ENCODE results near the gene TPRKB.
A peak's percentile ranks its signal among the peaks of the same experiment; 100 is the strongest.
"Not testable (repeated sequence)": the region's sequence is repeated elsewhere in the genome, so short reads cannot be mapped to it uniquely, and the experiment has no call there.

TPRKB gene

DNA sequence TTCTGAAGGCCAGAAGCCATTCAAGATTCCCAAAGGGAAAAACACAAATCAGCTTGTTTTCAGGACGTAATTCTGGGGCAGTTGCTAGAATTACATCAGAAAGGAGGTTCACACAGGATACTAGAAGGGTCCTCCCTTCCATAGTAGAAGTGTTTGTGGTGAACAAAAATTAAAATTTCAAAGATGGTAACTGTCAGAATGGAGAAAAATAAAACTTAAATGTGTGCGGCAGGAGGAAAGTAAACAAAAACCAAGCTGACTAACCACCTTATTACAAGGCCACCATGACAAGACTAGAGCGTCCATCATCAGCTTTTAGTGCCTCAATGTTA is 9.7 kb upstream of the TPRKB start:
- in situ Hi-C loops (cut with HindIII; ENCODE audit: low pct_ligation_motif_present, low pct_unique_long_range_greater_than_20kb, low sequenced_read_pairs) = no loop called here
- DNase-seq = no peak

DNA sequence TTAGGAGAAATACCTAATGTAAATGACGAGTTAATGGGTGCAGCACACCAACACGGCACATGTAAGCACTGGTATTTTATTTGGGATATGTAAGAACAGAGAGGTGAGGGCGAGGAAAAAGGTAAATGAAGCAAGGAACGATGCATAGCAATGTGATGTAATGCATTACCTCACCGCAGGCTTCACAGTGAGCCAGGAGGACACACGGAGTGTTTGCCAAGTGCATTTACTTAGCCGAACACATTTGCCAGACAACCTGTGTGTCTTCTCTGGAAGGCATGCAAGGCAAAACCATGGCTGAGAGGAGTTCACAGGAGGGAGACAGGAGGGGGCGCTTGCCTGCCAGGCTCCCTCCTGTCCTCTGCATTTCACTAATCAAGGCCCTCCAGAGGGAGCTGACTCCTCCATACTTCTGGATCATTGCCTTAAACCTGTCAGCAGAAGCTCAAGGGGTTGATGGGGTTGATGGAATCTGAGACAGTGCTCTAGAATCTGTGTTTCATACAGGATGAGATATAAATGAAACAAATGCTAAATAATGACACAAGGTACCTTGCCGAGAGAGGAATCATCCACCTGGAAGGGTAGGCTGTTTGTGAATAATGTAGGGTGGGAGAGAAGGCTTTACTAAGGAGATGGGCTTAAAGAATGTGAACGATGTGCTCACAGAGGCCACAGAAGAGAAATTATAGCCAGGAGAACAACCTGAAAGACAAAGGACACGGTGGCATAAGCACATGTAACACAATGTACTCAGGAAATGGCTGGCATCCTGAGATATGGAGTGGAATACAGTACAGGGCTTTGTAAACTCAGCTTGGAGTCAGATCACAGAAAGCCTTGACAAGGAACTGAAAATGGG is 9.1 kb upstream of the TPRKB start:
- no peak for DNase-seq
- in situ Hi-C loops (cut with HindIII; ENCODE audit: low pct_ligation_motif_present, low pct_unique_long_range_greater_than_20kb, low sequenced_read_pairs) = no loop called here

DNA sequence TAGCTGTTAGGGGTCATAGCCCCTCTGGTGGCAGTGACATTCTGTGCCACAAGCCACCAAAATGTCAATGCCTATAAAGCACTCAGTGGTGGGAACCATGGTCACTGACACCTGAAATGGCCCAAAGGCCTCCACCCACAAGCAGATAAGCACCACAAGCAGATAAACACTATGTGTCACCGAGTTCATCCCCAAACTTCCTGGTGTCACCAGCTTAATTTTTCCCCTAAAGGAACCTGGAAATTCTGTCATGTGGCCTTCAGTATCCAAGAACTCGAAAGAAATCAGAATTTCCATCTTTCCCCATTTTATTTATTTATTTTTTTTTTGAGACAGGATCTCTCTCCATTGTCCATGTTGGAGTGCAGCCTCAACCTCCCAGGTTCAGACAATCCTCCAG is 3.6 kb upstream of the TPRKB start:
- DNase-seq = no peak
- in situ Hi-C loops (cut with HindIII; ENCODE audit: low pct_ligation_motif_present, low pct_unique_long_range_greater_than_20kb, low sequenced_read_pairs) = no loop called here

DNA sequence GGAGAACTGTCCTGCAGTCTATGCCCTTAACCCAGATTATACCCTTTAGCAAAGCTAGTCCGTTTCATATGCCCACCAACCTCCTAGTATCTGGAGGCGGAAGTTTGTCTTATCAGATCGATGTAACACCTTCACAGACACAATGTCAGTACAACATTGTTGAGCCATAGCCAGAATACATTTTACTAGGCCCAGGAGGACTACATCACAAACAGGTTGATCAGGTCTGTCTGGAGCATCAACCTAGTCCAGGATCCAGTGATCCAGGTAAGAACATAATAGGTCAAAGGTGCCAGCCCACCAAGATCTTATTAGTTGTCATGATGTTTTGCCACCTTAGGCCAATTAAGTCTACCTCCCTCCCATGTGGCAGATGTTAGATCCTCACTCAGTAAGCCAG is 2.0 kb upstream of the TPRKB start:
- DNase-seq = no peak
- in situ Hi-C loops (cut with HindIII; ENCODE audit: low pct_ligation_motif_present, low pct_unique_long_range_greater_than_20kb, low sequenced_read_pairs) = no loop called here

DNA sequence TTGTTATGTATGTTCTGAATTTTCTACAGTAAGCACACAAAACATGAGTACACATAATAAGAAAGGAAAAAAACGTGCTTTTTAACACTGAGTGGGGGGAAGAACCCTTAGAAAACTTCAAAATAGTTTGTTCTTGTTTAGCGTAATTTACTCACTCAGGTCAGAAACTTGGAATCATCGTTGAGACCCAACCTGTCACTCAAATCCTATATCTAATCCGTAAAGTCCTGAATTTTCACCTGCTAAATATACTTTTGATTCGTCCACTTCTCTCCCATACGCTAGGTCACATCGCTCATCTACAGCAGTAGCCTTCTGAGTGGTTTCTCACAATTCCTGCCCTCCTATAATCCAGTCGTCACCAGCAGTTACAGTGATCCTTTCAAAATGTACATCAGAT is 767 bp downstream of the TPRKB start:
- in situ Hi-C loops (cut with HindIII; ENCODE audit: low pct_ligation_motif_present, low pct_unique_long_range_greater_than_20kb, low sequenced_read_pairs) = no loop called here
- peak; percentile 29 for DNase-seq

DNA sequence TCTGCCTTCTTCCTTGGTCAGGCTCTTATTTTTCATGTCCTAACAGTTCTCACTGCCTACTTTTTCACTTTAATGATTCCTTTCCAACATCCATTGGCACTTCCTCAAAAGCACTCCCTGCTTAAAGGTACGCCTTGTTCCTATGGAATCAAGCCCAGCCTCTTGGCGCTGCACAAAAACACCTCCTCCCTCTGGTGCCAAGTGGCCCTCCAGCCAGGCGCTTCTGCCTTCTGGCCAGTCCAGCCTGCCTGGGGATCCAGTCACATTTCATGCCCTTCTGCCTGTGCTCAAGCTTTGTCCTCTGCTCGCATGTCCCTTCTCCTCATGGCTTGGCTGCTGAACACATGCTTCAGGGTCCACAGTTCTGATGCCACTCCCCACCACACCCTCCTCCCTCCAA is 6.3 kb downstream of the TPRKB start:
- DNase-seq = no peak
- in situ Hi-C loops (cut with HindIII; ENCODE audit: low pct_ligation_motif_present, low pct_unique_long_range_greater_than_20kb, low sequenced_read_pairs) = no loop called here

DNA sequence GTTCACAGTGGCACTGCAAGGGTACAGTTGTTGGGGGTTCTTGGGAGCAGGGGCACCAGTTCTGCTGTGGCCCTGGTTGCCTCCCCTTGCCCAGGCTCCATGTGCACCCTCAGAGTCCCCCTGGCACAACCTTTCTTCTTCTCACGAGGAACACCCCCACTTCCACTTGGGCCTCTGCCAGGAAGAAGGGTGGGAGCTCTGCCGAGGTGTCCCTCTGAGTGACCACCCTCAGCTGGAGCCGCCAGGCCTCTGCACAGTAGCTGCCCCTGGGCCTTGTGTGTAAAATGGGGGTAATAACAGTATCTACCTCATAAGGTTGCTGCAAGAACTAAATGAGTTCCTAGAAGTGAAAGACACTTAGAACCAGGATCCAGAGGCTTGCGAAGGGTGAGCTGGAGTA is 8.4 kb downstream of the TPRKB start:
- DNase-seq = no peak
- in situ Hi-C loops (cut with HindIII; ENCODE audit: low pct_ligation_motif_present, low pct_unique_long_range_greater_than_20kb, low sequenced_read_pairs) = no loop called here

DNA sequence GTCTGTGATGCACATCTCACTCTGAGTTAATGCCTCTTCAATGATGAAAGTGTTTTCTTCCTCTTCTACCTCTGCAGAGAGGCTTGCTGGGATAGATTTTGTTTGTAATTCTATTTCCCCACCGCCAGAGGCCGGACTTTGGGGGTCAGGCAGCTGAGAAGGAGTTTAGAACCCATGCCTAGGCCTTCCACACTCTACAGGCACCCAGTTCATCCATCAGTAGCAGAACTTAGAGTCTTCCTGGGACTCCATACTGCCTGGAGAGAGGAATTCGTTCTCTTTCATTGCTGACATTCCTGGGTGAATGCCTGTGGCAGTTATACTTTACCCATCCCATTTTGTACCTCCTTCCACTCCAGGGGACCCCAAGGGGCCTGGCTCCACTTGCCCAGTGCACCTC is 9.1 kb downstream of the TPRKB start:
- no peak for DNase-seq
- in situ Hi-C loops (cut with HindIII; ENCODE audit: low pct_ligation_motif_present, low pct_unique_long_range_greater_than_20kb, low sequenced_read_pairs) = no loop called here

DNA sequence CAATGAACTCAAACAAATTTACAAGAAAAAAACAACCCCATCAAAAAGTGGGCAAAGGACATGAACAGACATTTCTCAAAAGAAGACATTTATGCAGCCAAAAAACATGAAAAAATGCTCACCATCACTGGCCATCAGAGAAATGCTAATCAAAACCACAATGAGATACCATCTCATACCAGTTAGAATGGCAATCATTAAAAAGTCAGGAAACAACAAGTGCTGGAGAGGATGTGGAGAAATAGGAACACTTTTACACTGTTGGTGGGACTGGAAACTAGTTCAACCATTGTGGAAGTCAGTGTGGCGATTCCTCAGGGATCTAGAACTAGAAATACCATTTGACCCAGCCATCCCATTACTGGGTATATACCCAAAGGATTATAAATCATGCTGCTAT is 10.5 kb downstream of the TPRKB start:
- DNase-seq; in situ Hi-C loops (cut with HindIII; ENCODE audit: low pct_ligation_motif_present, low pct_unique_long_range_greater_than_20kb, low sequenced_read_pairs): not testable (repeated sequence)

DNA sequence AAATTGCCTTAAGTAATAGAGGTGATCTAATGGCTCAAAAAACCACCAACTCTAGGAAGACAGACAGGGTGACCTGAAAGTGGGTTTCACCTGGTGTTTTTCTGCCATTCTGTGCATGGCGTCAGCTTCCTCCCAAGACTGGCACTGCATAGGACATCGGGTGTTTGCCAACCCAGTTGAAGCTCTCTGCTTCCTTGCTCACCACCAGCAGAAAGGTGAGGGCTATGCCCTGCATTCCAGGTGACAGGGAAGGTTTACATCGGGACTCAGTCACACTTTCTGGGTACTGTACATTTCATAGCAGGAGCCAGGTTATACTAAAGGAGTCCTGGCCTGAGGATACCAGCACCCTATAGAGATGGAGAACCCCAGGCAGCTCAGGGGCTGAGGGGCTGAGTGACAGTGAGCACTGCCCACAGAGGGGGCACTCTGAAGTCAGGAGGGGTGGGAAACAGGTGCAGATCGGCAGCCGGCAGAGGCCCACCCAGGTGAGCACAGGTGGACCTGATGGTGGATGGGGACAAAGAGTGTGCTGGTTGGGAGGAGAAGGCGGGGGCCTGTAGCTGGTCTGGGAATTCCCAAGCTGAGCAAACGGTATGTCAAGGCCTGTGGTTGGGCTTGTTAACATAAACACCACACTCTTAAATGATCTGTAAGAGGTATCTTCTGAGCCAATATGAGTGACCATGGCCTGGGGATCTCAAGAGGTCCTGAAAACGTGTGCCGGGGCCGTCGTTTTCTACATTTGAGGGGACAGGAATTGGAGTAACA is 18.1 kb downstream of the TPRKB start:
- in situ Hi-C loops (cut with HindIII; ENCODE audit: low pct_ligation_motif_present, low pct_unique_long_range_greater_than_20kb, low sequenced_read_pairs) = no loop called here
- no peak for DNase-seq

DNA sequence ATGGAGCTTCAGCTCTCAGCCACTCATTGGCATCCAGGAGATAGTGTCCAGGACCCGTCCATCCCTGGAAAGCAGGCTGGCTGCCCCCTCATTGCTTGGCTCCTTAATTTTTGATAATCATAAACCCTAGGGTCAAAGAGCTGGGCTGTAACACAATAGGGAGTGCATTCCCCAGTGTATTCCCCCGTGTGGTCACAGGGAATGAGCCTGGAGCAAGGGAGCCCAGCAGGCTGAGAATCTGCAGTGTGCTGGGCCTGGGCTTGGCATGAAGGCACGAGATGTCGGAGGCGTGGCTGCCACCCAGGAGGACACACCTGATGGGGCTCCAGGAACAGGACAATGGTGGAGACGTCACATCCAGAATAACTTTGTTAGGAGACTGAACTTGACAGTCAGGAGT is 18.7 kb downstream of the TPRKB start:
- no peak for DNase-seq
- in situ Hi-C loops (cut with HindIII; ENCODE audit: low pct_ligation_motif_present, low pct_unique_long_range_greater_than_20kb, low sequenced_read_pairs) = no loop called here

DNA sequence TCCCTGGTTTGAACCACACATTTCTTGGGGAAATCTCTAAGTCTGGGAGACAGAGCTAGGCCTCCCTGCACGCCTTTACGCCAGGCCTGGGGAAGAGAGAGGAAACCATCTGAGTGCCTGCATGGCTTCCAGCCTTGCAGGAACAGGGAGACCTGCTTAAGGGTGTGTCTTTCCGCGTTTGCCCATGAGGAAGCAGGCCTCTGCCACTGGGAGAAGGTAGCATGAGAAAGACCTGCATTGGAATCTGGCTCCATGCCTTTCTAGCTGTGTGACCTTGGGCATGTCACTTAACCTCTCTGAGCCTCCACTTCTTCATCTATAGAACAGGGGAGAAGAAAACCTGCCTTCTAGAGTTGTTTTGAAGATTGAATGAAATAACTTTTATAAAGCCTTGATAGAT is 19.4 kb downstream of the TPRKB start:
- DNase-seq; in situ Hi-C loops (cut with HindIII; ENCODE audit: low pct_ligation_motif_present, low pct_unique_long_range_greater_than_20kb, low sequenced_read_pairs): not testable (repeated sequence)

DNA sequence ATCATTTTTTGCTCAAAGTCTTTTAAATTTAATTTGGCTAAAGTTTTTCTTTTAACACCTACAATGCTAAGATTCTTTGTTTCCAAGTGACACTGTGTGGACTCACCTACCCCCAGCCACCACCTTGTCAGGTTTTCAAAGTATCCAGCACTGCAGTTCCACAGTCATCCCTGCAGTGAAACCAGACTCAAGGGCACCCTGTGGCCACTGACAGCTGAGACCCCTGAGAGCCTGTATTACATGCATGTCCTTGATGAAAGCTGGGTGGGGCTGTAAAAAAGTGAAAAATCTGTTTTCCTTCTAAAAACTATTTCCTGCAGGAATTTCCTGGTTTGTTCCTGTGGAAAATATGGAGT is 19.9 kb downstream of the TPRKB start:
- DNase-seq = no peak
- in situ Hi-C loops (cut with HindIII; ENCODE audit: low pct_ligation_motif_present, low pct_unique_long_range_greater_than_20kb, low sequenced_read_pairs) = no loop called here

DNA sequence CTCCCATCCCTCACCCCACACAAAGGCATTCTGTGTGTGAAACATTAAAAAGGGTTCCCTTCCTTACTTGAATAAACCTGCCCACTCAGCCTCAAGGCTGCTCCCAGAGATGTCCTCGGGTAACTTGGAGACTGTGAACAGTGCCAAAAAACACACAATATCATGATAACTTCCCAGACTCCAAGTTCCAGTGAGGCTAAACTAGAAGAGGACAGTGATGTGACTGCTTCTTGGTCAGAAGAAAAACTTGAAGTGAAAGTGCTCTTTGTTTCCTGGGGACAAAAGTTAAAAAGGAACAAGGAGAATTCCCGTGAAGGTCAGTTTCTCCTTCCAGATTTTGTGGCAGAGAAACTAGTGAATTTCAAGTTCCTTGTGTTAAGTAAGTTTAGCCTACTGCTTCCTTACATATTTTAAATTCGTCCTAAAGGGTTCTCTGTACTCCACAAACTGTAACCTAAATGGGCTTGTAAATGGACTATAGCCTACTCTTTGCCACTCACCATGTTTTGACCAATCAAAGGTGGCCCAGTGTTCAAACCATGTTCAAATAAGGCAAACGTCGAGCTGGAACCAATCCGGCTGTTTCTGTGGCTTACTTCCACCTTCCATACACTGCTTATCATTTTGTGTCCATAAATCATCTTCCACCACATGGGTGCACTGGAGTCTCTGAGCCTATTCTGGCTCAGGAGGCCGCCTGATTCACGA is 20.4 kb downstream of the TPRKB start:
- in situ Hi-C loops (cut with HindIII; ENCODE audit: low pct_ligation_motif_present, low pct_unique_long_range_greater_than_20kb, low sequenced_read_pairs) = no loop called here
- DNase-seq = no peak

DNA sequence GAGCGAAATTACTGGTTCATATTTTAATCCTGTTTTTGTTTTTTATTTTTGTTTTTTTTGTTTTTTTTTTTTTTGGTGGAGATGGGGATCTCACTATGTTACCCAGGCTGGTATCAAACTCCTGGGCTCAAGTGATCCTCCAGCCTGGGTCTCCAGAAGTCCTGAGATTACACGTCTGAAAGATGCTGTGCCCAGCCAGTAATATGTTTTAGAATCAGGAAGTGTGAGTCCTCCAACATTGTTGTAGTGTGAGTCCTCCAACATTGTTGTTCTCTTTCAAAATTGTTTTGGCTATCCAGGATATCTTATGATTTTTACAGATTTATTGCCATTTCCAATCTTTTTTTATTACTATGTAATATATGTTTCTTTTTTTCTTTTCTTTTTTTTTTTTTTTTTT is 23.1 kb downstream of the TPRKB start:
- DNase-seq = no peak
- in situ Hi-C loops (cut with HindIII; ENCODE audit: low pct_ligation_motif_present, low pct_unique_long_range_greater_than_20kb, low sequenced_read_pairs) = no loop called here

DNA sequence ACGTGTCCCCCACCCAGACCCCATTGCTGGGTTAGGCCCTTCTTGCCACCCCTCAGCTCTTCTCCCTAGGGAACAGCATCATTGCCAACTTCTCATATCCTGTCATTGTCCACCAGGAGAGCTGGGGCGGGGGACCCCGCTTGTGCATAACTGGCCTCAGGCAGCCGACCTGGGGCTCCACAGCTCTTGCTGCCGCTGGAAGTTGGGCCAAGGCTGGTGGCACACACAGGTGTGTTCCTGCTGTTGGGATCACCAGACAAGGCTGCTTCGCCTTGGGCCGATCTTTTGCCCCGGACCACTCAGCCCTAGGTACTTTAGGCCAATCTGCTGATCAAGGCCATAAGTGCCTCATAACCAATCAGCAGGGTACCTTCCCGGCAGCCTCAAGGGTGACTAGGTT is 28.6 kb downstream of the TPRKB start:
- in situ Hi-C loops (cut with HindIII; ENCODE audit: low pct_ligation_motif_present, low pct_unique_long_range_greater_than_20kb, low sequenced_read_pairs) = no loop called here
- DNase-seq = no peak

DNA sequence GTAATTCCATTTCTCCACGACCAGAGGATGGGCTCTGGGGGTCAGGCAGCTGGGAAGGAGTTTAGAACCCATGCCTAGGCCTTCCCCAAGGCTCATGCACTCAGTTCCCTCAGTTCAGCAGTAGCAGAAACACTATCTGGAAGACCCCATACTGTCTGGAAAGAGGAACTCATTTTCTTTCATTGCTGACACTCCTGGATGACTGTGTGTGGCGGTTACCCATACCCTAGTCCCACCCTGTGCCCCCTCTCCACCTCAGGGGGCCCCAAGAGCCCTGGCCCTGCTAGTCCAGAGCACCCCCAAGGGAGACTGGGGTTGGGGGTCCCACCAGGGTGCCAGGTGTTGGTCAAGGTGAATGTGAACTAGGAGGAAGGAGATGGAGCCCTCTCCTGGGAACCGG is 29.5 kb downstream of the TPRKB start:
- no peak for DNase-seq
- in situ Hi-C loops (cut with HindIII; ENCODE audit: low pct_ligation_motif_present, low pct_unique_long_range_greater_than_20kb, low sequenced_read_pairs) = no loop called here

DNA sequence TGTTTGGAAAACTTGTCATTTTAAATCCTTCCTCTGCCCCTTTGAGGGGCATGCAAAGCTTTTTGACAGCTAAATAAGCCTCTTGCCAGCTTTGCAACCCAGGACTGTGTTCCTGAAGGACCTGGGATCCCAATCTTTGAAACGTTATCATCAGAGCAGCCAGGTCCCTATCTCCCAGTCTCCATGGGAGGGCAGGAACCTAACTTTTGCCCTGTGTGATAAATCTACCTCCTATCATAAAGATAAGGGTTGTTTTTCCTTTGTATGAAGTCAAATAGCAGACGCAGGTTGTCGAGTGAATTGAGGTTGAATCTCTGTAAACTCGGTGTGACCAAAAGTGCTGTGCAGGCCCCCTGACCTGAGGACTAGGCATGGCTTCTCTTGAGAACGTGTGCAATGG is 30.1 kb downstream of the TPRKB start:
- DNase-seq = no peak

DNA sequence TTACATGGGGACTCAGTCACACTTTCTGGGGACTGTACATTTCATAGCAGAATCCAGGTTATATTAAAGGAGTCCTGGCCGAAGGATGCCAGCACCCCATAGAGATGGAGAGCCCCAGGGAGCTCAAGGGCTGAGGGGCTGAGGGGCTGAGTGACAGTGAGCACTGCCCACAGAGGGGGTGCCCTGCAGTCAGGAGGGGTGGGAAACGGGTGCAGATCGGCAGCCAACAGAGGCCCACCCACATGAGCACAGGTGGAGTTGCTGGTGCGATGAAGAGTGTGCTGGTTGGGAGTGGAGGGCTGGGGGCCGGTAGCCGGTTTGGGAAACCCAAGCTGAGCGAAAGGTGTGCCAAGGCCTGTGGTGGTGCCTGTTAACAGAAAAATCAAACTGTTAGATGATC is 32.1 kb downstream of the TPRKB start:
- no peak for DNase-seq
- in situ Hi-C loops (cut with HindIII; ENCODE audit: low pct_ligation_motif_present, low pct_unique_long_range_greater_than_20kb, low sequenced_read_pairs) = no loop called here

More for the DNA sequence above, 30.1 kb downstream of the TPRKB start:
- in situ Hi-C loops (cut with HindIII; ENCODE audit: low pct_ligation_motif_present, low pct_unique_long_range_greater_than_20kb, low sequenced_read_pairs) = no loop called here

DNA sequence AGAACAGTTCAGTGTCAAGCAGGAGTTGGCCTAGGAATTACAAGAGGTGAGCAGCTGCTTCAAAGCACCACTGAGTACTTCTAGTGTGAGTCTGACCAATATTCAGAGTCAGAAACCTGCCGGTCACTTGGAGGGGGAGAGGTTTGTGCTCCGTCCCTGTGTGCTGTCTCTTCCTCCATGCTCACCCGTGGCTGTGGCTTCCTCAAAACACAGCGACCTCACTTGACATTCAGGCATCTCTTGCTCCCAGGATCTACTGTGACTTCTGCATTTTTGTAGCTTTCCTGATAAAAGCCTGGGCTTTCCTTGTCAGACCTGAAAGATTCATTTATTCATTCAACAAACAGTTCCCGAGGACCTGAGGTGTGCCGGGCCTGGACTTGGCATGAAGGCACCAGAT is 32.9 kb downstream of the TPRKB start:
- in situ Hi-C loops (cut with HindIII; ENCODE audit: low pct_ligation_motif_present, low pct_unique_long_range_greater_than_20kb, low sequenced_read_pairs) = no loop called here

More for the DNA sequence above, 32.9 kb downstream of the TPRKB start:
- DNase-seq = no peak

Data from ACHN (cell line).